Liver (tissue), 9 donors: Measurements from ENCODE around the gene CD81. TPM values are rescaled to one million over a fixed set of nuclear protein-coding genes. Genes with fewer than 3 reads are reported as not detected.

Experiments
- DNase-seq: peaks from one replicate; pipeline ENCODE4 v3.0.0-alpha.2; 2017; ENCODE audit warnings: low spot score
- H3K27ac ChIP-seq, 2 donors: one replicate each; pipeline ENCODE4 v1.7.0; 2013; ENCODE audit warnings: inconsistent platforms in 2 of 2, low read length in 2 of 2, control low read depth in 1 of 2, low read depth in 1 of 2, mild to moderate bottlenecking in 1 of 2
- H3K27me3 ChIP-seq, 4 donors: one replicate each; pipeline versions ENCODE4 v1.6.1 to v1.7.0; 2013; ENCODE audit warnings: low read length in 3 of 4, inconsistent platforms in 1 of 4, mild to moderate bottlenecking in 1 of 4, moderate library complexity in 1 of 4; ENCODE audit not compliant: control insufficient read depth in 4 of 4, insufficient read depth in 4 of 4
- H3K36me3 ChIP-seq, 4 donors: one replicate each; pipeline versions ENCODE4 v1.6.1 to v1.7.0; 2013; ENCODE audit warnings: low read length in 3 of 4, mild to moderate bottlenecking in 3 of 4, low read depth in 1 of 4, moderate library complexity in 1 of 4; ENCODE audit not compliant: control insufficient read depth in 4 of 4, insufficient read depth in 3 of 4
- H3K4me1 ChIP-seq, 4 donors: one replicate each; pipeline versions ENCODE4 v1.6.1 to v1.7.0; 2013; ENCODE audit warnings: low read length in 3 of 4, mild to moderate bottlenecking in 3 of 4, moderate library complexity in 1 of 4; ENCODE audit not compliant: control insufficient read depth in 4 of 4, insufficient read depth in 4 of 4
- H3K4me3 ChIP-seq, 3 donors: one replicate each; pipeline versions ENCODE4 v1.6.1 to v1.7.0; 2013; ENCODE audit warnings: low read length in 3 of 3, control low read depth in 1 of 3, low read depth in 1 of 3, mild to moderate bottlenecking in 1 of 3
- H3K9ac ChIP-seq, 2 donors: one replicate each; pipeline ENCODE4 v1.7.0; 2013; ENCODE audit warnings: low read length in 2 of 2, mild to moderate bottlenecking in 2 of 2, moderate library complexity in 2 of 2, control low read depth in 1 of 2, low read depth in 1 of 2
- H3K9me3 ChIP-seq, 4 donors: one replicate each; pipeline versions ENCODE4 v1.6.1 to v1.7.0; 2013; ENCODE audit warnings: low read length in 3 of 4; ENCODE audit not compliant: control insufficient read depth in 4 of 4
- EGR1 ChIP-seq, 2 donors: IDR thresholded peaks; 2 replicates each; pipeline ENCODE4 v1.6.1; 2016 to 2018; ENCODE audit warnings: antibody characterized with exemption in 2 of 2, low read depth in 2 of 2
- FOXA1 ChIP-seq: IDR thresholded peaks from 2 replicates; pipeline ENCODE4 v1.6.1; 2016; ENCODE audit warnings: antibody characterized with exemption
- FOXA2 ChIP-seq: IDR thresholded peaks from 2 replicates; pipeline ENCODE4 v1.6.1; 2016; ENCODE audit warnings: antibody characterized with exemption
- HNF4A ChIP-seq, 2 donors: conservative IDR thresholded peaks; 2 replicates each; pipeline ENCODE4 v1.6.1; 2016; ENCODE audit warnings: antibody characterized with exemption in 2 of 2, mild to moderate bottlenecking in 2 of 2
- HNF4G ChIP-seq: IDR thresholded peaks from 2 replicates; pipeline ENCODE4 v1.6.1; 2016; ENCODE audit warnings: antibody characterized with exemption
- JUND ChIP-seq, 2 donors: IDR thresholded peaks; 2 replicates each; pipeline ENCODE4 v1.6.1; 2016; ENCODE audit warnings: antibody characterized with exemption in 2 of 2
- NR2F2 ChIP-seq: IDR thresholded peaks from 2 replicates; pipeline ENCODE4 v1.6.1; 2016; ENCODE audit warnings: antibody characterized with exemption
- RAD21 ChIP-seq, 2 donors: IDR thresholded peaks; 2 replicates each; pipeline ENCODE4 v1.6.1; 2016; ENCODE audit warnings: antibody characterized with exemption in 2 of 2, mild to moderate bottlenecking in 2 of 2
- RXRA ChIP-seq, 2 donors: IDR thresholded peaks; 2 replicates each; pipeline ENCODE4 v1.6.1; 2017 to 2018; ENCODE audit warnings: antibody characterized with exemption in 2 of 2, mild to moderate bottlenecking in 1 of 2
- WGBS: extraction: QIAGEN DNeasy Blood & Tissue Kit; methylation state at CpG from one replicate; pipeline ENCODE4 v1.1.7; 2013; 5-methylcytosine and 5-hydroxymethylcytosine counted together
- polyA plus RNA-seq, 2 donors: library from polyadenylated mRNA; stranded (reverse) in 1 of 2; unstranded in 1 of 2; fragments of 200-250 nt in 1 of 2; fragments of >200 nt in 1 of 2; fragmentation: Nextera tagmentation in 1 of 2; extraction: Ambion mirVana in 1 of 2; gene quantifications; one replicate each; pipeline versions ENCODE4 v1.2.1 to v1.2.3, GENCODE V29; 2013 to 2015
- total RNA-seq, 2 donors: library from RNA; depleted of rRNA; stranded (reverse); fragments of >200 nt; gene quantifications; one replicate each; pipeline ENCODE4 v1.2.3, GENCODE V29; 2014
- TF ChIP-seq, protein P1 (sequence below): IDR thresholded peaks from 2 replicates; pipeline ENCODE4 v1.6.1; 2016; ENCODE audit warnings: antibody characterized with exemption
- TF ChIP-seq, protein P2 (sequence below): IDR thresholded peaks from 2 replicates; pipeline ENCODE4 v1.6.1; 2016; ENCODE audit warnings: antibody characterized with exemption, mild to moderate bottlenecking
- TF ChIP-seq, protein P3 (sequence below): fragments of 150-350 bp; IDR thresholded peaks from 2 replicates; pipeline ENCODE4 v1.5.1; 2017; ENCODE audit warnings: improper control_type of control experiment, low read depth, low read length; ENCODE audit not compliant: missing input control
- donor health status: healthy.
- donor health status: healthy.
- donor health status: healthy.
- donor health status: healthy.
- donor health status: healthy.

The CD81 gene
- total and polyA plus RNA-seq, 4 donors, result 76.9 to 712 (median 164) TPM

DNA sequence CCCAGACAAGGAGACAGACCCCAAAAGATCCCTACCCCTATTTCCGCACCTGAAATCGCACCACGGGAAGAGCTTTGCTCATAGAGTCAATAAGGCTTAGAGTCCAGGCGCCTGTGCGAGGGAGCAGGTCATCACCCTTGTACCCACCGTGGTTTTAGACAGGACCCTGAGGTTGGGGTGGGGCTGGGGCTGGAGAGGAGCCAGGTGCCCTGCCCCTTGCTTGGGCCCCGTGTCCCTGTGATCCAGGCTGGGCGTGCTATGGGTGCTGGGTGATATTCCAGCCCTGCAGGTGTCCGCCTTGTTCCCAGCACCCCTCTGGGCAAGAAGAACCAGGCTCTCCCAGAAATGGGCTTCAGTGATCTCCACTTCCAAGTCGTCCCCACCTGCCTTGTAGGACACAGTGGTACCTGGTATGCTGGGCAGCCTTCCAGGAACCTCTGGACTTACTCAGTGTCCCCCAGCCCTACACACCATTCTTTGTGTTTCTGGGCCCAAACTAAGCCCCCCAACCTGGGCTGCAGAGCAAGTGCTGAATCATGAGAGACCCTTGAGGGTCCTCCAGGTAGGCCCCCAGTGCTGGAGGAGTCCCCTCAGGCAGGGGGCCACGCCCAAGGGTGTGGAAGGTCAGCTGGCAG, 4.5 kb downstream of the CD81 start:
- Histone ChIP-seq H3K4me1 (peaks cover 56 to 77% (median 67%) of the 10 kb centered on the region in 4 donors), H3K36me3 (peaks cover 0 to 3% (median 0%) of the 10 kb centered on the region in 4 donors), H3K27ac (peak overlapping the region; percentile 91 to 93), H3K9me3 (no peaks in the 10 kb centered on the region), H3K27me3 (no peaks in the 10 kb centered on the region), H3K9ac (peak overlapping the region; percentile 10 to 17), H3K4me3 (peak overlapping the region in 1 of 3 donors; percentile 66)
- peak; percentile 20 for TF ChIP-seq FOXA2
- no peak for TF ChIP-seq RAD21 (IDR thresholded peaks at IDR 0.05)
- no peak for TF ChIP-seq JUND (IDR thresholded peaks at IDR 0.05)
- no peak for TF ChIP-seq FOXA1
- TF ChIP-seq EGR1 (IDR thresholded peaks at IDR 0.05; ENCODE audit: low read depth in 2 of 2), result no peak
- TF ChIP-seq HNF4A (conservative IDR thresholded peaks at IDR 0.05), result peak; percentile 58 to 67
- no peak for DNase-seq
- WGBS, result 39% methylated on average over 11 of the region's 11 CpGs

DNA sequence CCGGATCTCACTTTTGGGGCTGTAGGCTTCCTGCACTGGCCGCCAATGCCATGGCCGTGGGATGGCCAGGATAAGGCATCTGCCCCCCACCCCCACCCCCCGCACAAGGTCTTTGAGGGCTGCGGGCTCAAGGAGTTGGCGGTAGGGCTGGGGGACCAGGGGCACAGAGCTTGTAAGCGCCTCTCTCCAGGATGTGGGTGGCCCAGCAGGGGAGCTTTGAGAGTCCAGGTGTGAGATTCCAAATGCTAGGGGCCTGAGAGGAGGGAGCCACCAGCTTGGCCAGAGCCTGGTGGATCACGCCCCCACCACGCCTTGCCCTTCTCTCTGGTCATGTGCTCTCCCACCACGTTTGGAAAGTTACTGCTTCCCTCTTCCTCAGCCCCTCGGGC, 5.0 kb downstream of the CD81 start:
- WGBS, result 61% methylated on average over 11 of the region's 11 CpGs
- Histone ChIP-seq H3K27ac (peak overlapping the region; percentile 91 to 93), H3K36me3 (peaks cover 0 to 3% (median 0%) of the 10 kb centered on the region in 4 donors), H3K27me3 (no peaks in the 10 kb centered on the region), H3K4me1 (peaks cover 56 to 79% (median 70%) of the 10 kb centered on the region in 4 donors), H3K9ac (peak overlapping the region; percentile 17 to 44), H3K4me3 (no peak overlapping the region), H3K9me3 (no peaks in the 10 kb centered on the region)
- TF ChIP-seq HNF4G (no peak), FOXA2 (no peak), RXRA (IDR thresholded peaks at IDR 0.05) (no peak), NR2F2 (no peak), RAD21 (IDR thresholded peaks at IDR 0.05) (no peak), FOXA1 (no peak), HNF4A (conservative IDR thresholded peaks at IDR 0.05) (no peak)
- TF ChIP-seq, protein P1, sequence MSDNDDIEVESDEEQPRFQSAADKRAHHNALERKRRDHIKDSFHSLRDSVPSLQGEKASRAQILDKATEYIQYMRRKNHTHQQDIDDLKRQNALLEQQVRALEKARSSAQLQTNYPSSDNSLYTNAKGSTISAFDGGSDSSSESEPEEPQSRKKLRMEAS, result no peak
- TF ChIP-seq, protein P2, sequence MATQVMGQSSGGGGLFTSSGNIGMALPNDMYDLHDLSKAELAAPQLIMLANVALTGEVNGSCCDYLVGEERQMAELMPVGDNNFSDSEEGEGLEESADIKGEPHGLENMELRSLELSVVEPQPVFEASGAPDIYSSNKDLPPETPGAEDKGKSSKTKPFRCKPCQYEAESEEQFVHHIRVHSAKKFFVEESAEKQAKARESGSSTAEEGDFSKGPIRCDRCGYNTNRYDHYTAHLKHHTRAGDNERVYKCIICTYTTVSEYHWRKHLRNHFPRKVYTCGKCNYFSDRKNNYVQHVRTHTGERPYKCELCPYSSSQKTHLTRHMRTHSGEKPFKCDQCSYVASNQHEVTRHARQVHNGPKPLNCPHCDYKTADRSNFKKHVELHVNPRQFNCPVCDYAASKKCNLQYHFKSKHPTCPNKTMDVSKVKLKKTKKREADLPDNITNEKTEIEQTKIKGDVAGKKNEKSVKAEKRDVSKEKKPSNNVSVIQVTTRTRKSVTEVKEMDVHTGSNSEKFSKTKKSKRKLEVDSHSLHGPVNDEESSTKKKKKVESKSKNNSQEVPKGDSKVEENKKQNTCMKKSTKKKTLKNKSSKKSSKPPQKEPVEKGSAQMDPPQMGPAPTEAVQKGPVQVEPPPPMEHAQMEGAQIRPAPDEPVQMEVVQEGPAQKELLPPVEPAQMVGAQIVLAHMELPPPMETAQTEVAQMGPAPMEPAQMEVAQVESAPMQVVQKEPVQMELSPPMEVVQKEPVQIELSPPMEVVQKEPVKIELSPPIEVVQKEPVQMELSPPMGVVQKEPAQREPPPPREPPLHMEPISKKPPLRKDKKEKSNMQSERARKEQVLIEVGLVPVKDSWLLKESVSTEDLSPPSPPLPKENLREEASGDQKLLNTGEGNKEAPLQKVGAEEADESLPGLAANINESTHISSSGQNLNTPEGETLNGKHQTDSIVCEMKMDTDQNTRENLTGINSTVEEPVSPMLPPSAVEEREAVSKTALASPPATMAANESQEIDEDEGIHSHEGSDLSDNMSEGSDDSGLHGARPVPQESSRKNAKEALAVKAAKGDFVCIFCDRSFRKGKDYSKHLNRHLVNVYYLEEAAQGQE, result no peak
- TF ChIP-seq, protein P3, sequence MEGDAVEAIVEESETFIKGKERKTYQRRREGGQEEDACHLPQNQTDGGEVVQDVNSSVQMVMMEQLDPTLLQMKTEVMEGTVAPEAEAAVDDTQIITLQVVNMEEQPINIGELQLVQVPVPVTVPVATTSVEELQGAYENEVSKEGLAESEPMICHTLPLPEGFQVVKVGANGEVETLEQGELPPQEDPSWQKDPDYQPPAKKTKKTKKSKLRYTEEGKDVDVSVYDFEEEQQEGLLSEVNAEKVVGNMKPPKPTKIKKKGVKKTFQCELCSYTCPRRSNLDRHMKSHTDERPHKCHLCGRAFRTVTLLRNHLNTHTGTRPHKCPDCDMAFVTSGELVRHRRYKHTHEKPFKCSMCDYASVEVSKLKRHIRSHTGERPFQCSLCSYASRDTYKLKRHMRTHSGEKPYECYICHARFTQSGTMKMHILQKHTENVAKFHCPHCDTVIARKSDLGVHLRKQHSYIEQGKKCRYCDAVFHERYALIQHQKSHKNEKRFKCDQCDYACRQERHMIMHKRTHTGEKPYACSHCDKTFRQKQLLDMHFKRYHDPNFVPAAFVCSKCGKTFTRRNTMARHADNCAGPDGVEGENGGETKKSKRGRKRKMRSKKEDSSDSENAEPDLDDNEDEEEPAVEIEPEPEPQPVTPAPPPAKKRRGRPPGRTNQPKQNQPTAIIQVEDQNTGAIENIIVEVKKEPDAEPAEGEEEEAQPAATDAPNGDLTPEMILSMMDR, result no peak
- no peak for DNase-seq
